Measurements from ENCODE around the gene TPP2.

- TF ChIP-seq POLR2A (IDR thresholded peaks at IDR 0.05; ENCODE audit: borderline replicate concordance, extremely low read depth, insufficient read depth, insufficient read length) (no peak), CTCF (IDR thresholded peaks at IDR 0.05 in 2 of 3, conservative IDR thresholded peaks at IDR 0.05 in 1 of 3; ENCODE audit: borderline replicate concordance in 1 of 3, insufficient read depth in 1 of 3, low read depth in 2 of 3, low read length in 2 of 3) (no peak), ATF3 (IDR thresholded peaks at IDR 0.05) (no peak), EZH2phosphoT487 (IDR thresholded peaks at IDR 0.05; ENCODE audit: borderline replicate concordance) (no peak), EZH2 (IDR thresholded peaks at IDR 0.05) (no peak), FOSL1 (IDR thresholded peaks at IDR 0.05; ENCODE audit: low read depth) (no peak), RAD21 (IDR thresholded peaks at IDR 0.05; ENCODE audit: low read depth) (no peak), SRF (IDR thresholded peaks at IDR 0.05; ENCODE audit: low read depth) (no peak), JUND (IDR thresholded peaks at IDR 0.05) (no peak), CBX3 (IDR thresholded peaks at IDR 0.05; ENCODE audit: low read depth) (no peak), EGR1 (IDR thresholded peaks at IDR 0.05; ENCODE audit: low read depth) (no peak), ZNF274 (IDR thresholded peaks at IDR 0.05; ENCODE audit: low read depth, low read length) (no peak), TCF7L2 (IDR thresholded peaks at IDR 0.05; ENCODE audit: borderline replicate concordance, extremely low read depth, insufficient read depth, insufficient read length) (no peak)
- TF ChIP-seq, protein P1, sequence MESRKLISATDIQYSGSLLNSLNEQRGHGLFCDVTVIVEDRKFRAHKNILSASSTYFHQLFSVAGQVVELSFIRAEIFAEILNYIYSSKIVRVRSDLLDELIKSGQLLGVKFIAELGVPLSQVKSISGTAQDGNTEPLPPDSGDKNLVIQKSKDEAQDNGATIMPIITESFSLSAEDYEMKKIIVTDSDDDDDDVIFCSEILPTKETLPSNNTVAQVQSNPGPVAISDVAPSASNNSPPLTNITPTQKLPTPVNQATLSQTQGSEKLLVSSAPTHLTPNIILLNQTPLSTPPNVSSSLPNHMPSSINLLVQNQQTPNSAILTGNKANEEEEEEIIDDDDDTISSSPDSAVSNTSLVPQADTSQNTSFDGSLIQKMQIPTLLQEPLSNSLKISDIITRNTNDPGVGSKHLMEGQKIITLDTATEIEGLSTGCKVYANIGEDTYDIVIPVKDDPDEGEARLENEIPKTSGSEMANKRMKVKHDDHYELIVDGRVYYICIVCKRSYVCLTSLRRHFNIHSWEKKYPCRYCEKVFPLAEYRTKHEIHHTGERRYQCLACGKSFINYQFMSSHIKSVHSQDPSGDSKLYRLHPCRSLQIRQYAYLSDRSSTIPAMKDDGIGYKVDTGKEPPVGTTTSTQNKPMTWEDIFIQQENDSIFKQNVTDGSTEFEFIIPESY (IDR thresholded peaks at IDR 0.05; ENCODE audit: extremely low read depth, insufficient replicate concordance, low read length), result no peak
Observed at GRCh38 chr13:102675115-102675514, 78.3 kb downstream of the TPP2 start.
